Breast epithelium (tissue), 3 donors: ENCODE measurements around the gene MED10.

Experiments
- POLR2A ChIP-seq: fragments of 450-650 bp; IDR thresholded peaks from one replicate; pipeline ENCODE4 v1.6.1; 2016; ENCODE audit warnings: antibody characterized with exemption, mild to moderate bottlenecking, moderate library complexity
- POLR2AphosphoS5 ChIP-seq, 3 donors: sonication (generic); formaldehyde crosslinking; IDR thresholded peaks; one replicate each; pipeline ENCODE4 v1.6.1; 2017; ENCODE audit warnings: antibody characterized with exemption in 3 of 3
- TF ChIP-seq, protein P1 (sequence below), 3 donors: fragments of 450-650 bp; IDR thresholded peaks; one replicate each; pipeline ENCODE4 v1.5.1; 2016 to 2017; ENCODE audit warnings: antibody characterized with exemption in 3 of 3, mild to moderate bottlenecking in 3 of 3, moderate library complexity in 3 of 3

DNA sequence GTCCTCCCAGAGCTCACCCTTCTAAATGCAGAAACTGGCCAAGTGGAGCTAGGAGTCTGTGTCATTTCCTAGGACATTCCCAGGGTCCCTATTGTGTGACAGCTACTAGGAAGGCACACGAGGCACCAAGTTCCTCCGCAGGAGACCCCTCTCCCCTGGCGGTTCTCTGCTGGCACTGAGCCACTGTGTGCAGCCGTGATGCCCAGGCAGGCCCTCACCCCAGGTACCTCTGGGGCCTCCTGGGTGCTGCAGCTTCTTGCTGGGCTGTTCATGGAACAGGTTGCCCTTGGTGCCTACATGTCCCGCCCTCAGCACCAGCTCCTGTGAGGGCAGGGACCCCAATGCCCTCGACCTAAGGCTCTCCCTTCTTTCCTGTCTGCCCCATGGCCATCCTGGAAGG is 23.1 kb downstream of the MED10 start:
- TF ChIP-seq, protein P1, sequence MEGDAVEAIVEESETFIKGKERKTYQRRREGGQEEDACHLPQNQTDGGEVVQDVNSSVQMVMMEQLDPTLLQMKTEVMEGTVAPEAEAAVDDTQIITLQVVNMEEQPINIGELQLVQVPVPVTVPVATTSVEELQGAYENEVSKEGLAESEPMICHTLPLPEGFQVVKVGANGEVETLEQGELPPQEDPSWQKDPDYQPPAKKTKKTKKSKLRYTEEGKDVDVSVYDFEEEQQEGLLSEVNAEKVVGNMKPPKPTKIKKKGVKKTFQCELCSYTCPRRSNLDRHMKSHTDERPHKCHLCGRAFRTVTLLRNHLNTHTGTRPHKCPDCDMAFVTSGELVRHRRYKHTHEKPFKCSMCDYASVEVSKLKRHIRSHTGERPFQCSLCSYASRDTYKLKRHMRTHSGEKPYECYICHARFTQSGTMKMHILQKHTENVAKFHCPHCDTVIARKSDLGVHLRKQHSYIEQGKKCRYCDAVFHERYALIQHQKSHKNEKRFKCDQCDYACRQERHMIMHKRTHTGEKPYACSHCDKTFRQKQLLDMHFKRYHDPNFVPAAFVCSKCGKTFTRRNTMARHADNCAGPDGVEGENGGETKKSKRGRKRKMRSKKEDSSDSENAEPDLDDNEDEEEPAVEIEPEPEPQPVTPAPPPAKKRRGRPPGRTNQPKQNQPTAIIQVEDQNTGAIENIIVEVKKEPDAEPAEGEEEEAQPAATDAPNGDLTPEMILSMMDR (IDR thresholded peaks at IDR 0.05) = no peak
- TF ChIP-seq POLR2A (no peak), POLR2AphosphoS5 (IDR thresholded peaks at IDR 0.05) (no peak)
